Natural killer cell (primary cell): ENCODE results near the gene TNFSF8. TPM values are rescaled to one million over a fixed set of nuclear protein-coding genes. Genes with fewer than 3 reads are reported as not detected.

Experiments used
- ATAC-seq, 3 donors: fragments of 150-1000 bp in 2 of 3; fragments of 200-7000 bp in 1 of 3; cut with Tn5 transposase; 1 replicate in 1 of 3; 2 replicates in 2 of 3; pipeline ENCODE4 v1.10.0; 2021; ENCODE audit warnings: mild to moderate bottlenecking in 2 of 3, moderate library complexity in 2 of 3
- DNase-seq, 2 donors: peaks; one replicate each; pipeline versions ENCODE4 v3.0.0 to v3.0.0-alpha.2; 2013 to 2021; ENCODE audit warnings: mixed read lengths in 1 of 2
- H3K27ac ChIP-seq: one replicate; pipeline ENCODE4 v1.5.1; 2013; ENCODE audit warnings: mild to moderate bottlenecking, low read length
- H3K27me3 ChIP-seq: one replicate; pipeline ENCODE4 v1.6.1; 2013; ENCODE audit warnings: low read length; ENCODE audit not compliant: control insufficient read depth, insufficient read depth
- H3K36me3 ChIP-seq: one replicate; pipeline ENCODE4 v1.6.1; 2013; ENCODE audit warnings: low read length; ENCODE audit not compliant: control insufficient read depth, insufficient read depth
- H3K4me1 ChIP-seq: one replicate; pipeline ENCODE4 v1.6.1; 2013; ENCODE audit warnings: low read length; ENCODE audit not compliant: control insufficient read depth, insufficient read depth
- H3K4me3 ChIP-seq: one replicate; pipeline ENCODE4 v1.5.1; 2013; ENCODE audit warnings: low read length
- H3K9me3 ChIP-seq: one replicate; pipeline ENCODE4 v1.6.1; 2013; ENCODE audit warnings: low read length; ENCODE audit not compliant: control insufficient read depth, insufficient read depth
- H3K27ac Mint-ChIP-seq, 2 donors: one replicate each; pipeline ENCODE4 v1.8.0; 2022; ENCODE audit warnings: mild to moderate bottlenecking in 2 of 2, mixed read lengths in 2 of 2, moderate library complexity in 1 of 2
- H3K27me3 Mint-ChIP-seq, 2 donors: one replicate each; pipeline ENCODE4 v1.8.0; 2022; ENCODE audit warnings: low read depth in 2 of 2, mixed read lengths in 2 of 2
- H3K36me3 Mint-ChIP-seq: one replicate; pipeline ENCODE4 v1.8.0; 2022; ENCODE audit warnings: mixed read lengths
- H3K4me1 Mint-ChIP-seq, 2 donors: one replicate each; pipeline ENCODE4 v1.8.0; 2022; ENCODE audit warnings: mixed read lengths in 2 of 2
- H3K4me3 Mint-ChIP-seq: one replicate; pipeline ENCODE4 v1.8.0; 2022; ENCODE audit warnings: mild to moderate bottlenecking, moderate library complexity, mixed read lengths
- H3K9me3 Mint-ChIP-seq, 2 donors: one replicate each; pipeline ENCODE4 v1.8.0; 2022; ENCODE audit warnings: mixed read lengths in 2 of 2
- WGBS: methylation state at CpG from one replicate; pipeline ENCODE4 v1.1.7; 2013; ENCODE audit warnings: missing lambda C conversion rate; ENCODE audit not compliant: insufficient coverage; 5-methylcytosine and 5-hydroxymethylcytosine counted together
- intact Hi-C: fragments of 100-400 bp; cut with micrococcal nuclease; formaldehyde crosslinking; loops from one replicate; pipeline ENCODE4 v1.14.2; 2022
- total RNA-seq, 4 donors: library from RNA; stranded (reverse); fragments of 120-200 nt in 1 of 4; gene quantifications; one replicate each; pipeline versions ENCODE4 v1.2.3 to v1.2.4, GENCODE V29; 2013 to 2022
- TF ChIP-seq, protein P1 (sequence below): fragments of 200-600 bp; IDR thresholded peaks from one replicate; pipeline ENCODE4 v1.8.0; 2022; ENCODE audit warnings: antibody characterized with exemption

Gene TNFSF8
- total RNA-seq, 3 donors from 2014 or later (not counting 1 experiment from before 2014, with no cell fraction given): 4.2 to 6.0 (median 4.8) TPM

GRCh38 chr9:114938687-114939575 lies 8.5 kb upstream of the TNFSF8 start:
- no peak for DNase-seq
- WGBS: 57% methylated on average over 3 of the region's 4 CpGs

GRCh38 chr9:114937516-114937915 lies 7.1 kb upstream of the TNFSF8 start:
- TF ChIP-seq, protein P1, sequence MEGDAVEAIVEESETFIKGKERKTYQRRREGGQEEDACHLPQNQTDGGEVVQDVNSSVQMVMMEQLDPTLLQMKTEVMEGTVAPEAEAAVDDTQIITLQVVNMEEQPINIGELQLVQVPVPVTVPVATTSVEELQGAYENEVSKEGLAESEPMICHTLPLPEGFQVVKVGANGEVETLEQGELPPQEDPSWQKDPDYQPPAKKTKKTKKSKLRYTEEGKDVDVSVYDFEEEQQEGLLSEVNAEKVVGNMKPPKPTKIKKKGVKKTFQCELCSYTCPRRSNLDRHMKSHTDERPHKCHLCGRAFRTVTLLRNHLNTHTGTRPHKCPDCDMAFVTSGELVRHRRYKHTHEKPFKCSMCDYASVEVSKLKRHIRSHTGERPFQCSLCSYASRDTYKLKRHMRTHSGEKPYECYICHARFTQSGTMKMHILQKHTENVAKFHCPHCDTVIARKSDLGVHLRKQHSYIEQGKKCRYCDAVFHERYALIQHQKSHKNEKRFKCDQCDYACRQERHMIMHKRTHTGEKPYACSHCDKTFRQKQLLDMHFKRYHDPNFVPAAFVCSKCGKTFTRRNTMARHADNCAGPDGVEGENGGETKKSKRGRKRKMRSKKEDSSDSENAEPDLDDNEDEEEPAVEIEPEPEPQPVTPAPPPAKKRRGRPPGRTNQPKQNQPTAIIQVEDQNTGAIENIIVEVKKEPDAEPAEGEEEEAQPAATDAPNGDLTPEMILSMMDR: no peak
- ATAC-seq: no peak
- no peak for DNase-seq
- 96% methylated on average over 3 of the region's 3 CpGs for WGBS
- peaks cover 0 to 5% of the 10 kb centered on the region in 2 donors for H3K27me3 Mint-ChIP-seq
- no peaks in the 10 kb centered on the region for H3K9me3 ChIP-seq
- no peak overlapping the region for H3K27ac Mint-ChIP-seq
- no peak overlapping the region for H3K4me3 Mint-ChIP-seq
- H3K36me3 Mint-ChIP-seq: no peaks in the 10 kb centered on the region
- no peaks in the 10 kb centered on the region for H3K36me3 ChIP-seq
- no peaks in the 10 kb centered on the region for H3K27me3 ChIP-seq
- H3K9me3 Mint-ChIP-seq: no peaks in the 10 kb centered on the region
- intact Hi-C loops: no loop called here
- peaks cover 0 to 3% of the 10 kb centered on the region in 2 donors for H3K4me1 Mint-ChIP-seq
- no peak overlapping the region for H3K4me3 ChIP-seq
- H3K4me1 ChIP-seq: no peaks in the 10 kb centered on the region
- no peak overlapping the region for H3K27ac ChIP-seq

More at GRCh38 chr9:114938687-114939575, 8.5 kb upstream of the TNFSF8 start:
- Histone ChIP-seq H3K4me3 (no peak overlapping the region), H3K36me3 (no peaks in the 10 kb centered on the region), H3K27me3 (no peaks in the 10 kb centered on the region), H3K4me1 (no peaks in the 10 kb centered on the region), H3K9me3 (no peaks in the 10 kb centered on the region), H3K27ac (no peak overlapping the region)
- Mint-ChIP-seq H3K27me3 (peaks cover 0 to 3% of the 10 kb centered on the region in 2 donors), H3K27ac (no peak overlapping the region), H3K36me3 (no peaks in the 10 kb centered on the region), H3K4me1 (peaks cover 0 to 3% of the 10 kb centered on the region in 2 donors), H3K9me3 (no peaks in the 10 kb centered on the region), H3K4me3 (no peak overlapping the region)
- intact Hi-C loops: no loop called here
- no peak for ATAC-seq
- TF ChIP-seq, protein P1: no peak

GRCh38 chr9:114936581-114936980 lies 6.2 kb upstream of the TNFSF8 start:
- DNase-seq (no peak), ATAC-seq (no peak)
- intact Hi-C loops: no loop called here
- Histone ChIP-seq H3K27me3 (no peaks in the 10 kb centered on the region), H3K27ac (no peak overlapping the region), H3K9me3 (no peaks in the 10 kb centered on the region), H3K4me1 (no peaks in the 10 kb centered on the region), H3K4me3 (no peak overlapping the region), H3K36me3 (no peaks in the 10 kb centered on the region)
- peaks cover 0 to 5% of the 10 kb centered on the region in 2 donors for H3K27me3 Mint-ChIP-seq
- TF ChIP-seq, protein P1: no peak
- WGBS: no CpG with 5 or more reads among the region's 1 CpG
- no peaks in the 10 kb centered on the region for H3K36me3 Mint-ChIP-seq
- no peak overlapping the region for H3K4me3 Mint-ChIP-seq
- H3K9me3 Mint-ChIP-seq: no peaks in the 10 kb centered on the region
- peaks cover 0 to 3% of the 10 kb centered on the region in 2 donors for H3K4me1 Mint-ChIP-seq
- H3K27ac Mint-ChIP-seq: no peak overlapping the region
